ENCODE data around the gene TLE6. TPM values are rescaled to one million over a fixed set of nuclear protein-coding genes. Genes with fewer than 3 reads are reported as not detected.

TLE6 gene
- total RNA-seq, 1 donor from 2014 or later = 0.55 TPM

DNA sequence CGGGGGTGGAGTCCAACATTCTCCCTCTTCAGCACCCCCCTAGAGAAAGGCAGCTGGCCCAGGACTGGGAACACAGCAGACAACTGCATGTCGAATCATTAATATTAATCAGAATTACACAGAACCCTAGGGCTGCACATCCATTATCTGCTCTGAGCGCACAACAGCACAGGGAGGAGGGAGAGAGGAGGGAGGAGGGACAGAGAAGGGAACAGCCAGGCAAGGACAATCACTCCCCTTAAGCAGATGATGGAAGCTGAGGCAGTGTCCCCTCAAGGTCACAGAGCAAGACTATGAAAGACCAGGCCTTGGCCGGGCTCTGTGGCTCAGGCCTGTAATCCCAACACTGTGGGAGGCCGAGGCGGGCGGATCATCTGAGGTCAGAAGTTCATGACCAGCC is 25.7 kb downstream of the TLE6 start:
- DNase-seq (ENCODE audit: low spot score) = no peak
- no peaks in the 10 kb centered on the region for H3K27me3 Mint-ChIP-seq (ENCODE audit: low read depth)
- H3K27ac Mint-ChIP-seq (ENCODE audit: unreplicated experiment) = no peak overlapping the region
- peaks cover 5% of the 10 kb centered on the region for H3K36me3 Mint-ChIP-seq (ENCODE audit: low read depth)
- no peaks in the 10 kb centered on the region for H3K4me1 Mint-ChIP-seq (ENCODE audit: low read depth)
- H3K4me3 Mint-ChIP-seq (ENCODE audit: unreplicated experiment) = no peak overlapping the region
- H3K9me3 Mint-ChIP-seq (ENCODE audit: low read depth) = no peaks in the 10 kb centered on the region
- TF ChIP-seq, protein P1, sequence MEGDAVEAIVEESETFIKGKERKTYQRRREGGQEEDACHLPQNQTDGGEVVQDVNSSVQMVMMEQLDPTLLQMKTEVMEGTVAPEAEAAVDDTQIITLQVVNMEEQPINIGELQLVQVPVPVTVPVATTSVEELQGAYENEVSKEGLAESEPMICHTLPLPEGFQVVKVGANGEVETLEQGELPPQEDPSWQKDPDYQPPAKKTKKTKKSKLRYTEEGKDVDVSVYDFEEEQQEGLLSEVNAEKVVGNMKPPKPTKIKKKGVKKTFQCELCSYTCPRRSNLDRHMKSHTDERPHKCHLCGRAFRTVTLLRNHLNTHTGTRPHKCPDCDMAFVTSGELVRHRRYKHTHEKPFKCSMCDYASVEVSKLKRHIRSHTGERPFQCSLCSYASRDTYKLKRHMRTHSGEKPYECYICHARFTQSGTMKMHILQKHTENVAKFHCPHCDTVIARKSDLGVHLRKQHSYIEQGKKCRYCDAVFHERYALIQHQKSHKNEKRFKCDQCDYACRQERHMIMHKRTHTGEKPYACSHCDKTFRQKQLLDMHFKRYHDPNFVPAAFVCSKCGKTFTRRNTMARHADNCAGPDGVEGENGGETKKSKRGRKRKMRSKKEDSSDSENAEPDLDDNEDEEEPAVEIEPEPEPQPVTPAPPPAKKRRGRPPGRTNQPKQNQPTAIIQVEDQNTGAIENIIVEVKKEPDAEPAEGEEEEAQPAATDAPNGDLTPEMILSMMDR (IDR thresholded peaks at IDR 0.05) = no peak

DNA sequence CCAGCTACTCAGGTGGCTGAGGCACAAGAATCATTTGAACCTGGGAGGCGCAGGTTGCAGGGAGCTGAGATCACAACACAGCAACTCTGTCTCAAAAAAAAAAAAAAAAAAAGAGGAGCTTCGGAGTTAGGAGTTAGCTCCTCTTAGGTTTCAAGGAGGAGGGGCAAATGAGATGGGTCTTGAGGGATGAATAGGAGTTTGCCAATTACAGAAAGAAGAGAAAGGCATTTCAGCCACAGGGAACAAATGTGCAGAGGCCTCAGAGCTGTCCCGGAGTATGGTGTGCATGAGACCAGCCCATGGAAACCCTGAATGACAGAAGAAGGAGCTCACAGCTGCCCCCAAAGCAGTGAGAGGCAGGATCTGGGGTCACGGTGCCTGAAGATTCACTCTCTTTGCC is 27.2 kb downstream of the TLE6 start:
- no peaks in the 10 kb centered on the region for H3K9me3 Mint-ChIP-seq (ENCODE audit: low read depth)
- no peaks in the 10 kb centered on the region for H3K4me1 Mint-ChIP-seq (ENCODE audit: low read depth)
- no peak overlapping the region for H3K4me3 Mint-ChIP-seq (ENCODE audit: unreplicated experiment)
- H3K27me3 Mint-ChIP-seq (ENCODE audit: low read depth) = no peaks in the 10 kb centered on the region
- TF ChIP-seq, protein P1 (IDR thresholded peaks at IDR 0.05) = no peak
- no peak for DNase-seq (ENCODE audit: low spot score)
- H3K27ac Mint-ChIP-seq (ENCODE audit: unreplicated experiment) = no peak overlapping the region
- peaks cover 1% of the 10 kb centered on the region for H3K36me3 Mint-ChIP-seq (ENCODE audit: low read depth)

DNA sequence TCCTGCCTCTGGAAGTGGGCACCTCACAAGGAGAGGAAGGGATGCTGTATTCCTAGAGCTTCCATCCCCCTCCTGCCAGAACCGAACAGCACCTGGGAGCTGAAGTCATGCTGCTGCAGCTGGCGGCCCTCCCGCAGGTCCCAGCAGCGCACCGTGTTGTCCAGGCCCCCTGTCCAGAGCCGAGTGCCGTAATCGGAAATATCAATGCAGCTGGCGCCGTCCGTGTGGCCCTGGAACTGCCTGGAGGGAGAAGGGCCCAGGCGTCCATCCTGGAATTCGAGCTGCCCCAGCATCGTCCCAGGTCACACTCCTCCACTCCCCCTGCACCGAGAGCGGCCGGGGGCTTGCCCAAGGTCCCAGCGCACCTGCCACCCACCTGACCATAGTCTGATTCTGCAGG is 28.0 kb downstream of the TLE6 start:
- peaks cover 1% of the 10 kb centered on the region for H3K36me3 Mint-ChIP-seq (ENCODE audit: low read depth)
- TF ChIP-seq, protein P1 (IDR thresholded peaks at IDR 0.05) = no peak

DNA sequence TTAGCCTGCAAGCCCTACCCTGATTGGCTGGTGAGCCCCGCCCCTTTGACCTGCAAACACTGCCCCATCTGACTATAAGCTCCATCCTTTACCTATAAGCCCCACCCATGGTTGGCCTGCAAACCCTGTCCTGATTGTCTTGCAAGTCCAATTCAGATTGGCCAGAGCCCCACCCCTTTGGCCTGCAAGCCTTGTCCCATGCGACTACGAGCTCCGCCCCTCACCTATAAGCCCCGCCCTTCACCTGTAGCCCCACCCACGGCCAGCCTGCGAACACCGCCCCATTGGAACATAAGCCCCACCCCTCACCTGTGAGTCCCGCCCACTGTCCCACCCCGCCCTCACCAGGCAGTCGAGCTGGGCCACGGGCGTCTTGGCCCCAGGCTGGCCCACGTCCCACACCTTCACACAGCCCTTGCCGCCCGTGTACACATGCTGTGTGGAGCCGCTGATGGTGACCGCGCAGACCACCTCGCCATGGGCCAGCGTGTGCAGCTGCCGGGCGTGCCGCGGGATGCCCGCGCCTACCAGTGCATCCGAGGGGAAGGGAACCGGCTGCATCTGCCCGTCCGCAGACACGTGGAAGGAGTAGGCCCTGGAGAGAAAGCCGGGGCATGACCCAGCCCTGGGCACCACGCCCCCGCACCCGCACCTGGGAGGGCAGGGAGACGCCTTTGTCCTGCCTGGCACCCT is 28.9 kb downstream of the TLE6 start:
- Mint-ChIP-seq H3K9me3 (ENCODE audit: low read depth) (no peaks in the 10 kb centered on the region), H3K27ac (ENCODE audit: unreplicated experiment) (no peak overlapping the region), H3K27me3 (ENCODE audit: low read depth) (no peaks in the 10 kb centered on the region), H3K4me3 (ENCODE audit: unreplicated experiment) (no peak overlapping the region), H3K36me3 (ENCODE audit: low read depth) (peaks cover 3% of the 10 kb centered on the region), H3K4me1 (ENCODE audit: low read depth) (no peaks in the 10 kb centered on the region)
- DNase-seq (ENCODE audit: low spot score) = no peak
- TF ChIP-seq, protein P1 (IDR thresholded peaks at IDR 0.05) = no peak

More for the DNA sequence above, 28.0 kb downstream of the TLE6 start:
- no peak for DNase-seq (ENCODE audit: low spot score)
- H3K9me3 Mint-ChIP-seq (ENCODE audit: low read depth) = no peaks in the 10 kb centered on the region
- no peaks in the 10 kb centered on the region for H3K27me3 Mint-ChIP-seq (ENCODE audit: low read depth)
- no peak overlapping the region for H3K4me3 Mint-ChIP-seq (ENCODE audit: unreplicated experiment)
- no peak overlapping the region for H3K27ac Mint-ChIP-seq (ENCODE audit: unreplicated experiment)
- no peaks in the 10 kb centered on the region for H3K4me1 Mint-ChIP-seq (ENCODE audit: low read depth)

DNA sequence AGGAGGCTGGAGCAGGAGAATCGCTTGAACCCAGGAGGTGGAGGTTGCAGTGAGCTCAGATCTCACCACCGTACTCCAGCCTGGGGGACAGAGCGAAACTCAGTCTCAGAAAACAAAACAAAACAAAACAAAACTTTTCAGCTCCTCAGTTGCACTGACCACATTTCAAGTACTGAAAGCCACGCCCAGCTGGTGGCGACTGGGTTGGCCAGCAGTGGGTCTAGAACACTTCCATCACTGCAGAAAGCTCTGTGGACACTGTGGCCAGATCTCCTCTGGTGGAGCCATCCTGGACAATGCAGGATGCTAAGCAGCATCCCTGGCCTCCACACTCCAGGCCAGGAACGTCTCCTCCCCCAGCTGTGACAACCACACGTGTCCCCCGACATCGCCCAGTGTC is 30.6 kb downstream of the TLE6 start:
- no peak for DNase-seq (ENCODE audit: low spot score)
- H3K4me3 Mint-ChIP-seq (ENCODE audit: unreplicated experiment) = no peak overlapping the region
- H3K4me1 Mint-ChIP-seq (ENCODE audit: low read depth) = no peaks in the 10 kb centered on the region
- H3K36me3 Mint-ChIP-seq (ENCODE audit: low read depth) = peaks cover 3% of the 10 kb centered on the region
- H3K27ac Mint-ChIP-seq (ENCODE audit: unreplicated experiment) = no peak overlapping the region
- H3K9me3 Mint-ChIP-seq (ENCODE audit: low read depth) = no peaks in the 10 kb centered on the region
- TF ChIP-seq, protein P1 (IDR thresholded peaks at IDR 0.05) = no peak
- H3K27me3 Mint-ChIP-seq (ENCODE audit: low read depth) = no peaks in the 10 kb centered on the region

Data from chondrocyte (in vitro differentiated cells).